AG04449 (cell line): Measurements from ENCODE around the gene RASGEF1B.

Experiments
- CTCF ChIA-PET: fragments of 350-600 bp; formaldehyde crosslinking; extraction: SDS; loops from one replicate; lab custom pipeline; 2021; ENCODE audit warnings: antibody characterized with exemption; lab: Yijun Ruan, JAX
- POLR2A ChIA-PET: fragments of 400-600, 350-600 bp; formaldehyde crosslinking; extraction: SDS; loops from one replicate; lab custom pipeline; 2020; ENCODE audit warnings: antibody characterized with exemption, inconsistent platforms; lab: Yijun Ruan, JAX
- DNase-seq: peaks from one replicate; pipeline ENCODE4 v3.0.0-alpha.2; 2010; ENCODE audit warnings: low read depth, low spot score
- H3K4me3 ChIP-seq: 2 replicates; pipeline ENCODE4 v1.5.1; 2011; ENCODE audit warnings: low read depth, mild to moderate bottlenecking, control low read depth, low read length
- TF ChIP-seq, protein P1 (sequence below): IDR thresholded peaks from one replicate; pipeline ENCODE4 v1.5.1; 2011; ENCODE audit warnings: mild to moderate bottlenecking, moderate library complexity, low read length, control low read depth, inconsistent platforms; ENCODE audit not compliant: insufficient read depth; ENCODE audit errors: missing control alignments

RASGEF1B gene

GRCh38 chr4:81399306-81400086, 72.2 kb downstream of the RASGEF1B start:
- POLR2A ChIA-PET = no interaction called here
- CTCF ChIA-PET = interaction anchor here (1.2 to 1.4 kb wide), 2 partner anchors 47 to 330 kb away, joined by 4 to 5 read pairs; no protein-coding TSS in a partner anchor
- no peak overlapping the region for H3K4me3 ChIP-seq
- TF ChIP-seq, protein P1, sequence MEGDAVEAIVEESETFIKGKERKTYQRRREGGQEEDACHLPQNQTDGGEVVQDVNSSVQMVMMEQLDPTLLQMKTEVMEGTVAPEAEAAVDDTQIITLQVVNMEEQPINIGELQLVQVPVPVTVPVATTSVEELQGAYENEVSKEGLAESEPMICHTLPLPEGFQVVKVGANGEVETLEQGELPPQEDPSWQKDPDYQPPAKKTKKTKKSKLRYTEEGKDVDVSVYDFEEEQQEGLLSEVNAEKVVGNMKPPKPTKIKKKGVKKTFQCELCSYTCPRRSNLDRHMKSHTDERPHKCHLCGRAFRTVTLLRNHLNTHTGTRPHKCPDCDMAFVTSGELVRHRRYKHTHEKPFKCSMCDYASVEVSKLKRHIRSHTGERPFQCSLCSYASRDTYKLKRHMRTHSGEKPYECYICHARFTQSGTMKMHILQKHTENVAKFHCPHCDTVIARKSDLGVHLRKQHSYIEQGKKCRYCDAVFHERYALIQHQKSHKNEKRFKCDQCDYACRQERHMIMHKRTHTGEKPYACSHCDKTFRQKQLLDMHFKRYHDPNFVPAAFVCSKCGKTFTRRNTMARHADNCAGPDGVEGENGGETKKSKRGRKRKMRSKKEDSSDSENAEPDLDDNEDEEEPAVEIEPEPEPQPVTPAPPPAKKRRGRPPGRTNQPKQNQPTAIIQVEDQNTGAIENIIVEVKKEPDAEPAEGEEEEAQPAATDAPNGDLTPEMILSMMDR = no peak
- DNase-seq = no peak

DNA sequence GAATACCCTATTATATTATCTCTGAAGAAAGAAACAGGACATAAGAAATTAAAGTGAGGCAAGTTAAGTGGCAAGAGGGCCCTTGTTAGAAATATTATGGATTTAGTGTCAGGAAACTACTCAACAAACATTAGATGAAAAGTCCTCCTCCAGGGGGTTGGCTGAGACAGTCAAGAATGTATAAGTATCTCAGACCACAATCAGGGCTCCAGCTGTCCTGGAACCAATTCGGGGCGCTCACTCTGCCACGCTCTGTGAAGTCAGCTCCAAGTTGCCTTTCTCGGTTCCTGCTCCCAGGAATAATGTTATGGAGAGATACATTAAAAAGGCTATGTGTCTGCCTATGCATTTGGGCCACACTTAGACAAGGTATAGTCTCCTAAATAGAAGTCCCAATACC, 73.3 kb downstream of the RASGEF1B start:
- TF ChIP-seq, protein P1 = no peak
- no peak for DNase-seq
- ChIA-PET CTCF (interaction anchor here (1.2 to 1.4 kb wide), 2 partner anchors 46 to 329 kb away, joined by 4 to 5 read pairs; no protein-coding TSS in a partner anchor), POLR2A (no interaction called here)
- no peak overlapping the region for H3K4me3 ChIP-seq

GRCh38 chr4:81397635-81398034, 74.1 kb downstream of the RASGEF1B start:
- H3K4me3 ChIP-seq = no peak overlapping the region
- ChIA-PET CTCF (no interaction called here), POLR2A (no interaction called here)
- TF ChIP-seq, protein P1 = no peak
- no peak for DNase-seq

GRCh38 chr4:81395239-81395638, 76.5 kb downstream of the RASGEF1B start:
- ChIA-PET POLR2A (no interaction called here), CTCF (no interaction called here)
- TF ChIP-seq, protein P1 = no peak
- H3K4me3 ChIP-seq = no peak overlapping the region
- no peak for DNase-seq

DNA sequence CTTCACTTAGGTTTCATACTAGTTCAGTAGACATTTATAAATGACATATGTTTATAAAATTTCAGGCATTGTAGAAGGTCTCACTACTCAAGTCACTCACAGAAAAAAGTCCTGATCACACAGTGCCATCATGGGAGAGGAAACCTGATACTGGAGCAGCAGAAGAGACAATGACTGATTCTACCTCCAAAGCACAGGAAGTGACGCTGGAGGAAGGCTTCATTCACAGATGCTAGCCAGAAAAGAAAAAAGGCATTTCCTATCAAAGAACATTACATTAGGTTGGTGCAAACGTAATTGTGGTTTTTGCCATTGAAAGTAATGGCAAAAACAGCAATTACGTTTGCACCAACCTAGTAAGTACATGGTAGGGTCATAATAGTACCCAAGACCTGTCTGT, 79.5 kb downstream of the RASGEF1B start:
- CTCF ChIA-PET = no interaction called here
- TF ChIP-seq, protein P1 = no peak
- no peak for DNase-seq
- POLR2A ChIA-PET = no interaction called here
- no peak overlapping the region for H3K4me3 ChIP-seq

- no peak for DNase-seq
- POLR2A ChIA-PET = no interaction called here
- TF ChIP-seq, protein P1 = no peak
- H3K4me3 ChIP-seq = no peak overlapping the region
- CTCF ChIA-PET = interaction anchor here (1.1 kb wide), 1 partner anchor 17 kb away, joined by 3 read pairs; no protein-coding TSS in a partner anchor
Measured at GRCh38 chr4:81389720-81390119, 82.0 kb downstream of the RASGEF1B start.
